KBM-7 (cell line): ENCODE data around the gene FARP1.

Experiments
- DNase-seq: peaks from one replicate; pipeline ENCODE4 v3.0.0-alpha.2; 2015
- in situ Hi-C: fragments of 300-500 bp; cut with MboI; formaldehyde crosslinking; loops from 2 replicates; pipeline ENCODE4 v1.14.3; 2020; ENCODE audit warnings: low sequenced_read_pairs, low pct_unique_long_range_greater_than_20kb, mixed read lengths

Gene FARP1

GRCh38 chr13:98312606-98313005 lies 169.7 kb downstream of the FARP1 start:
- in situ Hi-C loops, result no loop called here
- no peak for DNase-seq

DNA sequence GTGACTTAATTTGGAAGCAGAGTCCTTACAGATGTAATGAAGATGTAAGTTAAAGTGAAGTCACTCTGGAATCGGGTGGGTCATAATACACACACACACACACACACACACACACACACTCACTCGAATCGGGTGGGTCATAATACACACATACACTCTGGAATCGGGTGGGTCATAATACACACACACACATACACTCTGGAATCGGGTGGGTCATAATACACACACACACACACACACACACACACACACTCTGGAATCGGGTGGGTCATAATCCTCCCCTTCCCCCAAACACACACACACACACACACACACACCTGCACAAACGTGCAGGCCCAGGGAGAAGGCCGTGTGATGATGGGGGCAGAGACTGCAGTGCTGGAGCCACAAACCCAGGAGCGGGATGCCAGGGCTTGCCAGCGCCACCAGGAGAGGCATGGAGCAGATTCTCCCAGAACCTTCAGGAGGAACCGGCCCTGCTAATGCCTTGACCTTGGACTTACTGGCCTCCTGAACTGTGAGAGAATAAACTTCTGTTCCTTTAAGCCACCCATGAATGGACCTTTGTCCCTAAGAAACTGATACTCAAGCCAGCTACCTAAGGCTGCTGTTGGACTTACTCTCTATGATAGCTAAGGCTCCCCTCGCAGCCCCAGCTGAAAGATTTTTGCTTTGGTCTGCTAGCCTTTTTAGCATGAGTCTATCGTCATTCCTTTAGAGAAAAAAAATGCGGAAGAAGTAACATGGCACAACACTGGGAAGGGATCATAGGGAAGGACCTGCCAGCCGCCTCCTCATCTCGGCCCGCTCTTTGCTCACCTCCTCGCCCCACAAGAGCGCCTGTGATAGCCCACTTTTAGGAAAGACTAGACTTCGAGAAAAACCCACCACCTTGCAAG lies 170.4 kb downstream of the FARP1 start:
- in situ Hi-C loops, result no loop called here
- DNase-seq, result no peak

- in situ Hi-C loops, result no loop called here
- no peak for DNase-seq
Measured at GRCh38 chr13:98313922-98314292, 171.0 kb downstream of the FARP1 start.

DNA sequence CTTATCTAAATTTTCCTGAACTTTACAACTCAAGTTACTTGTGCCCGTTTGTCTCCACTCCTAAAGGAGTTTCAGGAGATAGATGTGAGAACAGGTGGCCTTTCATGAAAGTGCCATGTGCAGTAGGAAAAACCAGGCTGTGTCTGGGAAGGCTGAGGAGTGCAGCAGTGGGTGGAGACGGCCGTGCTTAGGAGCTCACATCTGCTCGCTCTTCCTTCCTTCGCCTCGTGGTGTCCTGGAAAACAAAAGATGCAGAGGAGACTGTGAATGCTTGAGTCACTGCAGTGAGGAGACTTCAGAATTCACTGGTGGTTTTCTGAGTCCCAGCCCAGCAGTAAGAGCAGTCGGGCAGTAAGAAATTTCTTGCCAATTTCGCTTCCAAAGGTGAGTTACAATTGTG lies 172.6 kb downstream of the FARP1 start:
- DNase-seq, result no peak
- in situ Hi-C loops, result no loop called here

GRCh38 chr13:98315902-98316301 lies 173.0 kb downstream of the FARP1 start:
- no peak for DNase-seq
- in situ Hi-C loops, result no loop called here

DNA sequence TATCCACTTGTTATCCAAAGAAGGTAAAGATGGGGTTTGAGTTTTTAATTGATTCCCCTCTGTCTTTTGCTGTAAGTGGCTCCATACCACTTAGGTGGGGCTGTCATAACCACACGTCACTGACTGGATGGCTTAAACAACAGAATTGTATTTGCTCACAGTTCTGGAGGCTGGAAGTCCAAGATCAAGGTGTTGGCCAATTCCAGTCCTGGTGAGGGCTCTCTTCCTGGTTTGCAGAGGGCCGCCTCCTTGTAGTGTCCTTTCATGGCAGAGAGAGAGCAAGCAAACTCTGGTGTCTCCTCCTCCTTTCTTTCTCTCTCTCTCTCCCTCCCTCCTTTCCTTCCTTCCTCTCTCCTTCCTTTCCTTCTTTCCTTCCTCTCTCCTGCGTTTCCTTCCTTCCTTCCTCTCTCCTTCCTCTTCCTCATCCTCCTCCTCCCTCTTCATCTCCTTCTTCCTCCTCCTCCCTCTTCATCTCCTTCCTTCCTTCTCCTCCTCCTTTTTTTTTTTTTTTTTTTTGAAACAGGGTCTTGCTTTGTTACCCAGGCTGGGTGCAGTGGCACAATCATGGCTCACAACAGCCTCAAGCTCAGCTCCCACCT lies 174.8 kb downstream of the FARP1 start:
- DNase-seq, result no peak
- in situ Hi-C loops, result no loop called here

DNA sequence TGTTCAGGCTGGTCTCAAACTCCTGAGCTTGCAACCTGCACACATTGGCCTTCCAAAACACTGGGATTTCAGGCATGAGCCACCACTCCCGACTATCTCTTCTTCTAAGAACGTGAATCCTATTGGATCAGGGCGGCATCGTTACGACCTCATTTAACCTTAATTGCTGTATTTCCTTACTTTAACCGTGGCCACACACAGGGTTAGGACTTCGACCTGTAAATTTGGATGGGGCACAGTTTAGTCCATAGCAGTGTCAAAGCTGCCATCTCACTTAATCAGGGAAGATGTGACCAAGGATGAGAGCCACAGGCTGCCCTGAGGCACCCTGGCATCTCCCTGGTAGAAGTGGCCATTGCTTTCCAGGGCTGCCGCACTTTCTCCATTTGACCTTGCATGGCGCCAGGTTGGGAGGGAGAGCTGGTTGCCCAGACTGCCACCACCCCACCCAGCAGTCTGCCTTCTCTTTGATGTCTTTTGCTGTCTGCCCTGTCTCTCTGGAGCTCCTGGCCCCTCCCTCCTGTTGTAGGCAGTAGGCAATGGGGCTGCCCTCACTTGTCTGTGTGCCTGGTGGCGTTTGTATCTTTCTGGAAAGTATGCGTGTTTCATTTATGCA lies 175.5 kb downstream of the FARP1 start:
- in situ Hi-C loops, result no loop called here
- no peak for DNase-seq

DNA sequence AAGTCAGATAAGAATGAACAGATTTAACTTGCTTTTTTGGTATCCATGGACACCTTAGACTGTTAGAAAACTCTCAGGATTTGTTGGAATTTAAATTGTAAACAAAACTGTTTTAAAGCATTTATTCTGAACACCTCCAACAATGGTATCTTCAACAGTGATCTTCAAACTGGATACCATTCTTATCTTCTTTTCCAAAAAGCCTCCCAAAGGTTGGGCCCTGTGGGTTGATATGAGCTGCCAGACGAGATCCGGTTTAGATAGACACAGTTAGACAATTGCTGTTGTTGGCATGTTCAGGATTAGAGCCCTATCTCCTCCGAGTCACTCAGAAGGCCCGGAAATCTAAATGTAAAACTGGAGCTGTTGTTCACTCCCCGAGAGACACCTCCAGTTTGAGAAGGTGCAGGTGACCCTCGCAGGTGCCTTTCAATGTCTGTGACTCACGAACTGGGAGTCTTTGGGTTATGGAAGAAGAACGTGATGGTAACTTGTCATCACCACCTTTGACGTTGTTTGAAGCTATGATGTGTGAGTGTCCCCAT lies 177.7 kb downstream of the FARP1 start:
- in situ Hi-C loops, result no loop called here
- no peak for DNase-seq

- in situ Hi-C loops, result no loop called here
- no peak for DNase-seq
Measured at GRCh38 chr13:98321395-98321794, 178.5 kb downstream of the FARP1 start.

- DNase-seq, result no peak
- in situ Hi-C loops, result no loop called here
Measured at GRCh38 chr13:98322091-98322718, 179.3 kb downstream of the FARP1 start.

GRCh38 chr13:98324105-98324504 lies 181.2 kb downstream of the FARP1 start:
- no peak for DNase-seq
- in situ Hi-C loops, result no loop called here

- DNase-seq, result no peak
- in situ Hi-C loops, result no loop called here
Measured at GRCh38 chr13:98325724-98326123, 182.8 kb downstream of the FARP1 start.

DNA sequence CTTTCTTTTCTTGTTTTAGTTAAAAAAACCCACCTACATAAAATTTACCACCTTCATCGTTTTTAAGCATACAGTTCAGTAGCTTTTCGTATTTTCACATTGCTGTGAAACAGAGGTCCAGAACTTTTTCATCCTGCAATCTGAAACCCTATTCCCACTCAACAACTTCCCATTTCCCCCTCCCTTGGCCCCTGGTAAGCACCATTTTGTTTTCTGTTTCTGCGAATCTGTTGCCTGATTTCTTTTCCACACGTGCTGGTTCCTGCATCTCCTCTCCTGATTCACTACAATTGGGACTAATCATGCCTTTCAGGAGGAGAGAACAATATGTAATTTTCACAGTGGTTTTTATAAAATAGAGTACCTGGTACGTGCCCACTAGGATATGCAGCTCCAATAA lies 183.4 kb downstream of the FARP1 start:
- DNase-seq, result no peak
- in situ Hi-C loops, result no loop called here

DNA sequence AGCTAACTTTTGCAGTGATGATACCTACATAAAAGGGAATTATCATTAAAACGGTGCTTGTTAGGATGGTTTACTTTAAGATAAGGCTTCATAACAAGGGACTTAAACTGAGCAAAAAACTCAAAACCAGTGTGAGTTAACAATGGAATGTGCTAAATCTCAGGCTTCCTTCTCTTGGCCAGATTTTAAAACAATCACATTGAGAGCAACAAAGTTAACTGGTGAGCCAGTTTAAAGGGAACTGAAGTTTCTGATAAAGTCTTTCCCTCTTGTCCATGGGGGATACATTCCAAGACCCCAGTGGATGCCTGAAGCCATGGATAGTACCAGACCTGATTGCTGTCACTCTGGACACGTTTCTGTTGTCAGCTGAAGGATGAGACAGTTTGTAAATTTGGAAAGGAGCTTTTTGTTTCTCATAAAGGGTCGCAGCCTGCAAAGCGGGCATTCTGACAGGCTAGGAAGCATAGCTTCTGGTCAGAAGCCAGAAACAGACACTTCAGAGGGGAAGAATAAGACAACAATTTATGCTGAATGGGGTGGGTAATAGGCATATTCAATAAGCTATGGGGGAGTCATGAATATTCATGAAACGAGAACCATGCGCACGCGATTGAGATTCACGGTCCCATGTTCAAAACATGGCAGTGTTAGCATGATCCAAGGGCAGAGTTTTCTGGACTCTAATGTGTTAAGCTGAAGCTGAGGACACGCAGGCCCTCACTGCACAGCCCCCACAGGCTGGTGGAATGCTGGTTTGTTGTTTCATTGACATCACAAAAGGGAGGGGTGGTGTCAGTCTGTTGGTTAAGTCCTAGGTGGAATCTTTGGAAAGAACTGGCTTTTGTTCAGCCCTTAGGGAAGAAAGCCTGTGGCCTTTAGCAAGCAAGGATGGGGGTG lies 184.7 kb downstream of the FARP1 start:
- in situ Hi-C loops, result no loop called here
- DNase-seq, result no peak

- in situ Hi-C loops, result no loop called here
- DNase-seq, result no peak
Measured at GRCh38 chr13:98328511-98328910, 185.6 kb downstream of the FARP1 start.

- in situ Hi-C loops, result no loop called here
- DNase-seq, result no peak
Measured at GRCh38 chr13:98332222-98332621, 189.3 kb downstream of the FARP1 start.

DNA sequence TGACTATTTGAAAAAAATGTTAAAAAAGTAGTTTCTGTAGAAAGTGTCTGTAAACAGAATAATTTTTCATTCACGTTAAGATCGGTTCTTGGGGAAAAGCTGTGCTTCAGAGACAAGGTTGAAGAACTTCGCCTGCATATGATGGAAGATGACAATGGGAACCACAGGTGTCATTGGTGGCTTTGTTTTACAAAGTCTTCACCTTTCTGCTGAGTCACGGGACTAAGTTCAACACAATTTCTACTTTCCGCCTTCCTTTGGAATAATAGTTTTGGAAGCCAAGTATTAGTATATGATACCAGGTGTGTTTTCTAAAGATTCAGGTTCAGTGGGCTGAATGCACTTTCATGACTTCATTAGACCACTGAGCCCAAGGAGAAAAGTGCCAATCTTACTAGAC lies 189.8 kb downstream of the FARP1 start:
- DNase-seq, result no peak
- in situ Hi-C loops, result no loop called here

DNA sequence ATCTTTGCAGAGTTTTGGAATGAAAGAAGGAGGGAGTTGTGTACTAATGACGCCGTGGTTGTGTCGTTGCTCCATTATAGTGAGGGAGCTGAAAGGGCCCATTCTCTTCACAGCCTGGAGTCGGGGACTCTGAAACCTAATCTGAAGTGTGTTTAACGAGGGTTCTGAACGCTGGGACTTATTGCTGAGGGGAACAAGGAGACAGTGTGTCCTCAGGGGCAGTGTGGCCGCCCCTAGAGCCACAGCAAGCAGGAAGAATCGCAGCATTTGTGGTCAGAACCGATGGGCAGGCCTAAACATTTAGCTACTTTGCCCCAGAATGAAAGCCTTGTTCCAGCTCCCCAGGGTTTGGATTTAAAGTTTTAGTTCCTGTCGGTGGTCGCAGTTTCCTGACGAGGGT lies 190.6 kb downstream of the FARP1 start:
- in situ Hi-C loops, result no loop called here
- no peak for DNase-seq
